Measurements from ENCODE around the gene C10orf67. TPM values are rescaled to one million over a fixed set of nuclear protein-coding genes. Genes with fewer than 3 reads are reported as not detected.
A peak's percentile ranks its signal among the peaks of the same experiment; 100 is the strongest.
"Not testable (repeated sequence)": the region's sequence is repeated elsewhere in the genome, so short reads cannot be mapped to it uniquely, and the experiment has no call there.

C10orf67 gene
- total and polyA plus RNA-seq, 11 donors = 0.12 to 1.00 (median 0.43) TPM

DNA sequence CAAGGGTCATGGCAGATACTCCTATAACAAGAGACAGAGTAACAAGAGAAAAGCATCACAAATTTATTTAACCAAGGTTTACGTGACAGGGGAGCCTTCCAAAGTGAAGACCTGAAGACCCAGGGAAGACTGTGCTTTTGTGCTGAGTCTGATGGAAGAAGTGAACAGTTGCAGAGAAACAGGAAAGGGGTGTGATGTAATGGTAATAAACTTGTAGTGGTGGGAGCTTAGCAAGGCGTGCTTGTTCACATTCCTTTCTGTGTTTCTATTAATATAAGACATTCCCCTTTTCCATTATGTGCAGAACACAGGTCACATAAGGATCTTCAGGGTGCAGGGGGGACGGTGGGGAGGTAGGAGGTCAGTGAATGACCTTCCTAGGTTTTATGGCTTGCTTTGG is 25.5 kb upstream of the C10orf67 start:
- no peak for TF ChIP-seq POLR2A (IDR thresholded peaks at IDR 0.05)
- TF ChIP-seq, protein P1, sequence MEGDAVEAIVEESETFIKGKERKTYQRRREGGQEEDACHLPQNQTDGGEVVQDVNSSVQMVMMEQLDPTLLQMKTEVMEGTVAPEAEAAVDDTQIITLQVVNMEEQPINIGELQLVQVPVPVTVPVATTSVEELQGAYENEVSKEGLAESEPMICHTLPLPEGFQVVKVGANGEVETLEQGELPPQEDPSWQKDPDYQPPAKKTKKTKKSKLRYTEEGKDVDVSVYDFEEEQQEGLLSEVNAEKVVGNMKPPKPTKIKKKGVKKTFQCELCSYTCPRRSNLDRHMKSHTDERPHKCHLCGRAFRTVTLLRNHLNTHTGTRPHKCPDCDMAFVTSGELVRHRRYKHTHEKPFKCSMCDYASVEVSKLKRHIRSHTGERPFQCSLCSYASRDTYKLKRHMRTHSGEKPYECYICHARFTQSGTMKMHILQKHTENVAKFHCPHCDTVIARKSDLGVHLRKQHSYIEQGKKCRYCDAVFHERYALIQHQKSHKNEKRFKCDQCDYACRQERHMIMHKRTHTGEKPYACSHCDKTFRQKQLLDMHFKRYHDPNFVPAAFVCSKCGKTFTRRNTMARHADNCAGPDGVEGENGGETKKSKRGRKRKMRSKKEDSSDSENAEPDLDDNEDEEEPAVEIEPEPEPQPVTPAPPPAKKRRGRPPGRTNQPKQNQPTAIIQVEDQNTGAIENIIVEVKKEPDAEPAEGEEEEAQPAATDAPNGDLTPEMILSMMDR (IDR thresholded peaks at IDR 0.05) = no peak
- H3K4me3 ChIP-seq = no peak overlapping the region
- DNase-seq (no peak), ATAC-seq (peak; percentile 83 to 90 (median 89))
- no peaks in the 10 kb centered on the region for H3K36me3 ChIP-seq
- H3K9me3 ChIP-seq = peaks cover 0 to 2% (median 0%) of the 10 kb centered on the region in 12 donors
- 43 to 54% (median 45%) methylated on average over 3 of the region's 3 CpGs for WGBS, 4 donors
- peaks cover 0 to 26% (median 11%) of the 10 kb centered on the region in 12 donors for H3K4me1 ChIP-seq
- peak overlapping the region in 6 of 12 donors; percentile 7 to 58 (median 24) for H3K27ac ChIP-seq
- intact Hi-C loops (cut with DNase I) = loop anchor here in 1 of 10 donors (5.0 kb wide), 1 partner anchor 37 kb away; no protein-coding TSS in a partner anchor
- H3K27me3 ChIP-seq = no peaks in the 10 kb centered on the region

DNA sequence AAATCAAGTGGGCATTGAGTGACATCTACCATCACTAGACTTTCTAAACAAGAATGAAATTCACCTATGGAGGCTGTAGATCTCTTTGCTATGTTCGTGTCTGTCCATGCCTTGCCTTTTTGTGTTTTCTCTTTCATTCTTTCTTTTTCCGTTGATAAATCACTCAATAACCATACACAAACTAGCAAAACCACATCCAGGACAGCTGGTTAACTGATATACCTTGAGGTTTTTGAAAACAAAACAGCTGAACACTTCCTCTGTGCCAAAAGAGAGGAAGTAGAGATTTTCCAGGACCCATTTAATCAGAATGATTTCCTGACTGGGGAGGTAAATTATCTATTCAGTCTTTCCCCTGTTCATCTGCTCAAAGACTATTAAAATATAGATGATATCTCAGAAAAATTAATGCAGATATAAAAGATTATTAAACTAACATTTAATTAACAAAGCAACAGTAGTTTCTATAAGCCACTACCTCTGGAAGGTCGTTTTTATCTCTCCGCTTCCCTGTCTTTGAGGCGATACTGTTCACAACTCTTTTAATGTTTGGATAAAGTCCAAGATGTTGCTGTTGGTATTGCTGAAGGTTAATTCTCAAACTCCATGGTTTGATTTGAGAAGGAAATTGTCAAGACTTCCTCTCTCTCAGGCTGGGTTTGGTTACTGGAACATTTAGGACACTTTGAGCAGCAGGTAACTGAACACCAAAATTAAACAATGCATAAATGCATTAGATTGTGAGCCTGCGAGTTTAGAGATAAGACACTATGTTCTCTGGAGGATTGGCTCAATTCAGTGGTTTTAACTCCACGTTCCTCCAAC is 24.4 kb upstream of the C10orf67 start:
- ATAC-seq (peak in 2 of 4 donors; percentile 27 to 46), DNase-seq (no peak)
- Histone ChIP-seq H3K27me3 (no peaks in the 10 kb centered on the region), H3K27ac (peak overlapping the region in 5 of 12 donors; percentile 3 to 58 (median 22)), H3K9me3 (peaks cover 0 to 2% (median 0%) of the 10 kb centered on the region in 12 donors), H3K4me1 (peaks cover 0 to 26% (median 11%) of the 10 kb centered on the region in 12 donors), H3K4me3 (no peak overlapping the region), H3K36me3 (no peaks in the 10 kb centered on the region)
- TF ChIP-seq POLR2A (IDR thresholded peaks at IDR 0.05) = no peak
- TF ChIP-seq, protein P1 (IDR thresholded peaks at IDR 0.05) = no peak
- intact Hi-C loops (cut with DNase I) = no loop called here
- WGBS, 4 donors = 18 to 26% (median 23%) methylated on average over 7 of the region's 7 CpGs

DNA sequence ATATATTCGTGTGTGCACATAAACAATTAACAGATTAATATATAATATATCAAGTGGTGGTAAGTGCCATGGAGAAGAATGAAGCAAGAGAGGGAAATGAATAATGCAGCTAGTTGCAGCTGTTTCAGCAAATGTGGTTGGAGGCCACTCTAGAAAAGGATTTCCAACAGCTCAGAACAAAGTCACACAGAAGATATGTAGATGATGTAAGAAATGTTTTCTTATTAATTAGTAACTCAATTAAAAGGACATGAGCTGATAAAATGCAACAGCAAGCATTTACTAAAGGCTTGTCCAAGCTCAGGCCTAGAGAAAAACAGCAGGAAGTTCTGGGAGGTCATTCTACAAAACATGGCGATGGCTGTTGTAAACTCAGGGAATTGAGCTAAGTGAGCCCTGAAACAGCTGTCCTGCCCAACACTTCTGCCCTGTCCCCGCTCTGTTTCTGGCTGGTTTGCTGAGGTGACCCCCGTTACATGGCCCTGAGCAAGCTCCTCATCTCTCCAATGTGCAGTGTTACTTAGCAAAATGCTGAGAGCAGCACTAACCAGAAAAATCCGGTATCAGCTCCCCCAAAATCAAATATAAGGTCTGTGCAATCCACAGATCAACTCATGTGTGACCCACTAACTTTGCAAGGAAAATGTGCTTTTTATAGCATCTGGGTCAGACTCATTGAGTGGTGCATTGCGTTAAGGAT is 23.4 kb upstream of the C10orf67 start:
- 87 to 89% (median 88%) methylated on average over 6 of the region's 6 CpGs for WGBS, 4 donors
- Histone ChIP-seq H3K4me1 (peaks cover 0 to 26% (median 11%) of the 10 kb centered on the region in 12 donors), H3K36me3 (no peaks in the 10 kb centered on the region), H3K27me3 (no peaks in the 10 kb centered on the region), H3K9me3 (peaks cover 0 to 2% (median 0%) of the 10 kb centered on the region in 12 donors), H3K4me3 (no peak overlapping the region), H3K27ac (no peak overlapping the region)
- TF ChIP-seq POLR2A (IDR thresholded peaks at IDR 0.05) = no peak
- TF ChIP-seq, protein P1 (IDR thresholded peaks at IDR 0.05) = no peak
- no peak for DNase-seq
- intact Hi-C loops (cut with DNase I) = no loop called here
- no peak for ATAC-seq

GRCh38 chr10:23365417-23366030 is 20.9 kb upstream of the C10orf67 start:
- 69 to 92% (median 77%) methylated on average over 4 of the region's 4 CpGs for WGBS, 4 donors
- H3K27me3 ChIP-seq; ATAC-seq; DNase-seq; H3K9me3 ChIP-seq; H3K4me3 ChIP-seq; intact Hi-C loops (cut with DNase I); H3K36me3 ChIP-seq; H3K27ac ChIP-seq: not testable (repeated sequence)
- H3K4me1 ChIP-seq = peaks cover 0 to 26% (median 11%) of the 10 kb centered on the region in 12 donors
